NB4 (cell line): ENCODE results near the gene UNC13D.

Experiments used
- MYC ChIP-seq: IDR thresholded peaks from 2 replicates; pipeline ENCODE4 v1.6.1; 2011; ENCODE audit warnings: low read depth, low read length
- POLR2A ChIP-seq: IDR thresholded peaks from 2 replicates; pipeline ENCODE4 v1.6.1; 2011; ENCODE audit warnings: mild to moderate bottlenecking; ENCODE audit not compliant: insufficient read length; ENCODE audit errors: extremely low read depth
- TF ChIP-seq, protein P1 (sequence below): IDR thresholded peaks from one replicate; pipeline ENCODE4 v1.5.1; 2012; ENCODE audit warnings: low read depth, low read length

DNA sequence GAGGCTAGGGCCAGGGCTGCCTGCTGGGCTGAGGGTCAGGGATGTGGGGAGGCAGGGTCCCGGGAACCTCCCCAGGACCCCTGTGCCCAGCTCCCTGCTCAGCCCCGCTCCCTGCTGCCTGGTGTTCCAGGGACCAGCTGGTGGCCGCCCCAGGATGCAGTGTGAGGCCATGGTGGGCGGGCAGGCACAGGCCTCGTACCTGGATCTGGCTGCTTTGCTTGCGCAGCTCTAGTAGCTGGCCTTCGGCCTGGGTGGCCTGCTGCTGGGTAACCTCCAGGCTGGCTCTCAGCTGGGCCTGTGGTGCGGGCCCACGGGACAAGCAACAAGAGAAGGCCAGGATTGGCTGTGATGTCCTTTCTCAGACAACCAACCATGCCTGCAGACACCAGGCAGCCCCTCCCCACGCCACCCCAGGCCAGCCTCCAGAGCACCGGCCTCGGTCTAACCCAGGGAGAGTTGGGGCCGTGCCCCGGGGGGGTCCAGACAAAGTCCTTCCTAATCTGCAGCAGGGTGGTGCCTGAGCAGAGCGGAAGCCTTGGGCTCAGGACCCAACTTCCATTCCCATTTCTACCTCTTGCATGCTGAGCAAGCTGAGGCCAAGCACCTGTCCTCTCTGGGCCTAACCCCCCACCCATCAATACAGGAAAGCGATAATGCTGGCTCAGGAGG is 48.5 kb upstream of the UNC13D start:
- TF ChIP-seq, protein P1, sequence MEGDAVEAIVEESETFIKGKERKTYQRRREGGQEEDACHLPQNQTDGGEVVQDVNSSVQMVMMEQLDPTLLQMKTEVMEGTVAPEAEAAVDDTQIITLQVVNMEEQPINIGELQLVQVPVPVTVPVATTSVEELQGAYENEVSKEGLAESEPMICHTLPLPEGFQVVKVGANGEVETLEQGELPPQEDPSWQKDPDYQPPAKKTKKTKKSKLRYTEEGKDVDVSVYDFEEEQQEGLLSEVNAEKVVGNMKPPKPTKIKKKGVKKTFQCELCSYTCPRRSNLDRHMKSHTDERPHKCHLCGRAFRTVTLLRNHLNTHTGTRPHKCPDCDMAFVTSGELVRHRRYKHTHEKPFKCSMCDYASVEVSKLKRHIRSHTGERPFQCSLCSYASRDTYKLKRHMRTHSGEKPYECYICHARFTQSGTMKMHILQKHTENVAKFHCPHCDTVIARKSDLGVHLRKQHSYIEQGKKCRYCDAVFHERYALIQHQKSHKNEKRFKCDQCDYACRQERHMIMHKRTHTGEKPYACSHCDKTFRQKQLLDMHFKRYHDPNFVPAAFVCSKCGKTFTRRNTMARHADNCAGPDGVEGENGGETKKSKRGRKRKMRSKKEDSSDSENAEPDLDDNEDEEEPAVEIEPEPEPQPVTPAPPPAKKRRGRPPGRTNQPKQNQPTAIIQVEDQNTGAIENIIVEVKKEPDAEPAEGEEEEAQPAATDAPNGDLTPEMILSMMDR = no peak
- TF ChIP-seq POLR2A (no peak), MYC (no peak)
